Measurements from ENCODE around the gene SNN. TPM values are rescaled to one million over a fixed set of nuclear protein-coding genes. Genes with fewer than 3 reads are reported as not detected.
A peak's percentile ranks its signal among the peaks of the same experiment; 100 is the strongest.

Gene SNN
- polyA plus RNA-seq, 4 donors: 6.1 to 15.7 (median 9.6) TPM

DNA sequence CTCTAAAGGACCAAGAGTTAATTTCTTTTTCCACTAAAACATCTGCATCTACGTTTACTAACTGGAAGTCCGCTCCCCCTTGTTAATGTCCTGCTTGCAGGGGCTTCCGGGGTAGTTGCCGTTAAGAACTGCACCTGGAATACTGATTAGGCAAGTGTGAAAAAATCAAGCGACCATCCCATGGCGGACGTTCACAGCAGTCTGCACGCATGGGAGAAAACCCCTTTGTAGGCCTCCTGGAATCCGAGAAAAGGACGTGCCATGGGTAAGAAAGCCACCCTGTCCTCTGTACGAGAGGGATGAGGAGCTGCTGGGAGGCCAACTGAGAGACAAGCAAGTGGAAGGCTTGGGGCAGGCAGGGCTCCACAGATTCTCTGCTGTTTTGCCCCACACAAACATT lies 14.9 kb downstream of the SNN start:
- Histone ChIP-seq H3K36me3 (ENCODE audit: control insufficient read depth in 3 of 3, insufficient read depth in 2 of 3, low read depth in 1 of 3, low read length in 3 of 3) (peaks cover 12 to 56% (median 21%) of the 10 kb centered on the region in 3 donors), H3K4me1 (ENCODE audit: control insufficient read depth in 3 of 3, insufficient read depth in 2 of 3, low read depth in 1 of 3, low read length in 2 of 3) (peaks cover 1 to 13% (median 9%) of the 10 kb centered on the region in 3 donors), H3K4me3 (ENCODE audit: low read depth in 1 of 3, low read length in 3 of 3) (no peak overlapping the region), H3K27me3 (ENCODE audit: control insufficient read depth in 3 of 3, insufficient read depth in 3 of 3, low read length in 3 of 3) (no peaks in the 10 kb centered on the region), H3K27ac (ENCODE audit: low read depth in 1 of 3, low read length in 2 of 3) (peak overlapping the region in 2 of 3 donors; percentile 24 to 42), H3K9me3 (ENCODE audit: control insufficient read depth in 2 of 2, insufficient read depth in 1 of 2, low read depth in 1 of 2, low read length in 1 of 2) (no peaks in the 10 kb centered on the region)
- no peak for DNase-seq
- no peak for FAIRE-seq
- WGBS, 3 donors: 77 to 81% (median 79%) methylated on average over 11 of the region's 11 CpGs

DNA sequence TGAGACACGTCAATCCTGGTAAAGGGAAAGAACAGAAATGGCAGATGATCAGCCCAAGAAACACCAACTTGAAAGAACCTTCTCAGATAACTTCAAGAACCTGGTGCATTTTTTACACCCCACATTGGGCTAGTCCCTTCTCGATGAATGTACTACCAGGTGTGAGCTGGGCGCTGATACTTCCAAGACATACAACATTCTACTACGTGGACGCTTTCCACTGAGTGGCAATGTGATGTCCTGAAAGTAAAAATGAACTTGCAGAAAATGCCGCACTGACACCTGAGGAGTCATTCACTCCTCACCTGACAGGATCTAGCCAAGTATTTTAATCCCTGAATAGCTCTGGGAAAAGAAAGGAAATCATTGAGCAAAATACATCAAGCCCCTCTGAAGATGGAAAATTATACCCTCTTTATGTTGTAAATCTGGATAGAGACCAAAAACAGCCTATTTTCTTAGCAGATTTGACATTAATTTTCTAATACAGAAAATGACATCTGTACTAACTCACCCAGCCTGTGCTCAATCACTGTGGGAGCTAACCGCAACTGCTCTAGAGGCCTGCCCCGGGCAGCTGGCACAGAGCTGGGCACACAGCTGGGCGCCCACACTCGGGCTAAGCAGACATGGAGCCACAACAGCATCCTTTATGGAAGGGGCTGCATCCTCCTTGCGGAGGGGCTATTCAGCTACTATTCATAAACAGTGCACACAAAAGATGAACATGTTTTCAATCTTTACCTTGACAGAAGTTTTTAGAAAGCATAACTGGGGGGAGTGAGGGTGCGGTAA lies 16.2 kb downstream of the SNN start:
- FAIRE-seq (no peak), DNase-seq (no peak)
- H3K27ac ChIP-seq (ENCODE audit: low read depth in 1 of 3, low read length in 2 of 3): no peak overlapping the region
- H3K9me3 ChIP-seq (ENCODE audit: control insufficient read depth in 2 of 2, insufficient read depth in 1 of 2, low read depth in 1 of 2, low read length in 1 of 2): no peaks in the 10 kb centered on the region
- 94 to 97% (median 95%) methylated on average over 12 of the region's 12 CpGs for WGBS, 3 donors
- H3K4me3 ChIP-seq (ENCODE audit: low read depth in 1 of 3, low read length in 3 of 3): no peak overlapping the region
- peaks cover 1 to 13% (median 5%) of the 10 kb centered on the region in 3 donors for H3K4me1 ChIP-seq (ENCODE audit: control insufficient read depth in 3 of 3, insufficient read depth in 2 of 3, low read depth in 1 of 3, low read length in 2 of 3)
- peaks cover 8 to 44% (median 17%) of the 10 kb centered on the region in 3 donors for H3K36me3 ChIP-seq (ENCODE audit: control insufficient read depth in 3 of 3, insufficient read depth in 2 of 3, low read depth in 1 of 3, low read length in 3 of 3)
- H3K27me3 ChIP-seq (ENCODE audit: control insufficient read depth in 3 of 3, insufficient read depth in 3 of 3, low read length in 3 of 3): no peaks in the 10 kb centered on the region

GRCh38 chr16:11685844-11686618 lies 17.8 kb downstream of the SNN start:
- 82 to 91% (median 91%) methylated on average over 9 of the region's 9 CpGs for WGBS, 3 donors
- no peaks in the 10 kb centered on the region for H3K9me3 ChIP-seq (ENCODE audit: control insufficient read depth in 2 of 2, insufficient read depth in 1 of 2, low read depth in 1 of 2, low read length in 1 of 2)
- no peak overlapping the region for H3K27ac ChIP-seq (ENCODE audit: low read depth in 1 of 3, low read length in 2 of 3)
- H3K27me3 ChIP-seq (ENCODE audit: control insufficient read depth in 3 of 3, insufficient read depth in 3 of 3, low read length in 3 of 3): no peaks in the 10 kb centered on the region
- H3K4me1 ChIP-seq (ENCODE audit: control insufficient read depth in 3 of 3, insufficient read depth in 2 of 3, low read depth in 1 of 3, low read length in 2 of 3): peaks cover 1 to 13% (median 5%) of the 10 kb centered on the region in 3 donors
- no peak for FAIRE-seq
- peaks cover 11 to 37% (median 18%) of the 10 kb centered on the region in 3 donors for H3K36me3 ChIP-seq (ENCODE audit: control insufficient read depth in 3 of 3, insufficient read depth in 2 of 3, low read depth in 1 of 3, low read length in 3 of 3)
- H3K4me3 ChIP-seq (ENCODE audit: low read depth in 1 of 3, low read length in 3 of 3): no peak overlapping the region
- no peak for DNase-seq

DNA sequence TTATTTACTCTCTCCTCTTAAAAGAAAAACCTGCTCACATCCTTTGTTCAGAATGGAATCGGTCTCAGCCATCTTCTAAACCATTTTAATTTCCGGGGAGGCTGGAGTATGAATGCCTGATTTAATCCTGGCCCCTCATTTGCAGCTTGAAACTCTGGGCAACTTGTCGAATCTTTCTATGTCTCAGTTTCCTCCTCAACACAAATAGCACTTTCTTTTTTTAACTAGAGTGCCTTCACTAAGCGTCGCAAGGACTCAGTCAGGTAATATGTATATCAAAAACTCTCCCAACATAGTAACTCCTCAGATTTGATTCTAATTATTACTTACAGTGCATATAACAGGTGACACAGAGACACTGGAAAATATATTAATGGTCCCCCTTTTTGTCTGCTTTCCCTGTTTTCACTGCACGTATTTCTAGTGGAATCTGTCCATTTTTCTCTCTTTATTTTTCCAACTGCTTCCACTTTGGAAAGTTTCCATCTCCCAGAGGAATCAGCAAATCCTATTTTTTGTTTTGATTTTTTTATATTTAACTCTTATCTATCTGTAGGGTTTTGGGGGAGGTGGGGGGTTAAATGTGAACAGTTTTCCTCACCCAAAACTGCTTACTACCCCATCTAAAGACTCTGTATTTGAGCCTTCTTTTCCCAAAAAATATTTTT lies 18.6 kb downstream of the SNN start:
- 67 to 92% (median 75%) methylated on average over 6 of the region's 6 CpGs for WGBS, 3 donors
- DNase-seq: no peak
- Histone ChIP-seq H3K4me1 (ENCODE audit: control insufficient read depth in 3 of 3, insufficient read depth in 2 of 3, low read depth in 1 of 3, low read length in 2 of 3) (peaks cover 1 to 8% (median 3%) of the 10 kb centered on the region in 3 donors), H3K4me3 (ENCODE audit: low read depth in 1 of 3, low read length in 3 of 3) (no peak overlapping the region), H3K27me3 (ENCODE audit: control insufficient read depth in 3 of 3, insufficient read depth in 3 of 3, low read length in 3 of 3) (no peaks in the 10 kb centered on the region), H3K9me3 (ENCODE audit: control insufficient read depth in 2 of 2, insufficient read depth in 1 of 2, low read depth in 1 of 2, low read length in 1 of 2) (no peaks in the 10 kb centered on the region), H3K27ac (ENCODE audit: low read depth in 1 of 3, low read length in 2 of 3) (no peak overlapping the region), H3K36me3 (ENCODE audit: control insufficient read depth in 3 of 3, insufficient read depth in 2 of 3, low read depth in 1 of 3, low read length in 3 of 3) (peaks cover 14 to 40% (median 22%) of the 10 kb centered on the region in 3 donors)
- no peak for FAIRE-seq

GRCh38 chr16:11687601-11688519 lies 19.6 kb downstream of the SNN start:
- Histone ChIP-seq H3K9me3 (ENCODE audit: control insufficient read depth in 2 of 2, insufficient read depth in 1 of 2, low read depth in 1 of 2, low read length in 1 of 2) (no peaks in the 10 kb centered on the region), H3K4me3 (ENCODE audit: low read depth in 1 of 3, low read length in 3 of 3) (no peak overlapping the region), H3K27me3 (ENCODE audit: control insufficient read depth in 3 of 3, insufficient read depth in 3 of 3, low read length in 3 of 3) (no peaks in the 10 kb centered on the region), H3K36me3 (ENCODE audit: control insufficient read depth in 3 of 3, insufficient read depth in 2 of 3, low read depth in 1 of 3, low read length in 3 of 3) (peaks cover 14 to 45% (median 27%) of the 10 kb centered on the region in 3 donors), H3K27ac (ENCODE audit: low read depth in 1 of 3, low read length in 2 of 3) (no peak overlapping the region), H3K4me1 (ENCODE audit: control insufficient read depth in 3 of 3, insufficient read depth in 2 of 3, low read depth in 1 of 3, low read length in 2 of 3) (peaks cover 0 to under 1% (median 0%) of the 10 kb centered on the region in 3 donors)
- DNase-seq (no peak), FAIRE-seq (no peak)
- WGBS, 3 donors: 87 to 93% (median 90%) methylated on average over 13 of the region's 13 CpGs

- Histone ChIP-seq H3K36me3 (ENCODE audit: control insufficient read depth in 3 of 3, insufficient read depth in 2 of 3, low read depth in 1 of 3, low read length in 3 of 3) (peaks cover 14 to 42% (median 25%) of the 10 kb centered on the region in 3 donors), H3K27ac (ENCODE audit: low read depth in 1 of 3, low read length in 2 of 3) (no peak overlapping the region), H3K4me3 (ENCODE audit: low read depth in 1 of 3, low read length in 3 of 3) (no peak overlapping the region), H3K9me3 (ENCODE audit: control insufficient read depth in 2 of 2, insufficient read depth in 1 of 2, low read depth in 1 of 2, low read length in 1 of 2) (no peaks in the 10 kb centered on the region), H3K27me3 (ENCODE audit: control insufficient read depth in 3 of 3, insufficient read depth in 3 of 3, low read length in 3 of 3) (no peaks in the 10 kb centered on the region), H3K4me1 (ENCODE audit: control insufficient read depth in 3 of 3, insufficient read depth in 2 of 3, low read depth in 1 of 3, low read length in 2 of 3) (no peaks in the 10 kb centered on the region)
- WGBS, 3 donors: 73 to 88% (median 84%) methylated on average over 1 of the region's 1 CpG
- FAIRE-seq (no peak), DNase-seq (no peak)
Observed at GRCh38 chr16:11688520-11688886, 20.2 kb downstream of the SNN start.

GRCh38 chr16:11689031-11689840 lies 21.0 kb downstream of the SNN start:
- WGBS, 3 donors: 74 to 85% (median 74%) methylated on average over 3 of the region's 3 CpGs
- Histone ChIP-seq H3K36me3 (ENCODE audit: control insufficient read depth in 3 of 3, insufficient read depth in 2 of 3, low read depth in 1 of 3, low read length in 3 of 3) (peaks cover 14 to 44% (median 22%) of the 10 kb centered on the region in 3 donors), H3K27ac (ENCODE audit: low read depth in 1 of 3, low read length in 2 of 3) (no peak overlapping the region), H3K4me3 (ENCODE audit: low read depth in 1 of 3, low read length in 3 of 3) (no peak overlapping the region), H3K27me3 (ENCODE audit: control insufficient read depth in 3 of 3, insufficient read depth in 3 of 3, low read length in 3 of 3) (no peaks in the 10 kb centered on the region), H3K4me1 (ENCODE audit: control insufficient read depth in 3 of 3, insufficient read depth in 2 of 3, low read depth in 1 of 3, low read length in 2 of 3) (no peaks in the 10 kb centered on the region), H3K9me3 (ENCODE audit: control insufficient read depth in 2 of 2, insufficient read depth in 1 of 2, low read depth in 1 of 2, low read length in 1 of 2) (no peaks in the 10 kb centered on the region)
- DNase-seq (no peak), FAIRE-seq (no peak)
